ENCODE results near the gene PBX3.
A peak's percentile ranks its signal among the peaks of the same experiment; 100 is the strongest.

Gene PBX3

DNA sequence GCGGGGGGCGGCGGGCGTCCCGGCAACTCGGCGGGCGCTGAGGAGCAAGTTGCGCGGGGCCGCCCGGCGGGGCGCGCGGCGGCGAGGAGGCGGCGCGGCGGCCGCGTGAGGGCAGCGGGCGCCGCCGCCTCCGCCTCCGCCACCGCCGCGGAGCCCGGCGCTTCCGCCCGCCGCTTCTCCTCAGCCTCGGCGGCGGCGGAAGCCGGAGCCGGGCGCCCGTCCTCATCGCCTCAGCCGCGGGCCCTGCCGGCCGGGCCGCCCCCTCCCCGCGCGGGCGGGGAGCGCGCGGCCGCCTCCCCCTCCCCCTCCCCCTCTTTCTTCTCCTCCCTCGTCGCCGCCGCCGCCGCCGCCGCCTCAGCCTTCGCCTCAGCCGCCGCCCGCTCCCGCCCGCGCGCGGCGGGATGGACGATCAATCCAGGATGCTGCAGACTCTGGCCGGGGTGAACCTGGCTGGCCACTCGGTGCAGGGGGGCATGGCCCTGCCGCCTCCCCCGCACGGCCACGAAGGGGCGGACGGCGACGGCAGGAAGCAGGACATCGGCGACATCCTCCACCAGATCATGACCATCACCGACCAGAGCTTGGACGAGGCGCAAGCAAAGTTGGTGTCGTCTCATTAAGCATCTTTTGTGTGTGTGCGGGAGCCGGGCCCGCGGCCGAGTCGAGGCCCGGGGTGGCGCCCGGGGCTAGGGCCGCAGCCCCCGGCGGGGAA lies at the start of gene PBX3:
Gene PBX3, plus strand, starts transcription at position 321 of the 712 bp plus-strand sequence.
- DNase-seq = peak; percentile 65

DNA sequence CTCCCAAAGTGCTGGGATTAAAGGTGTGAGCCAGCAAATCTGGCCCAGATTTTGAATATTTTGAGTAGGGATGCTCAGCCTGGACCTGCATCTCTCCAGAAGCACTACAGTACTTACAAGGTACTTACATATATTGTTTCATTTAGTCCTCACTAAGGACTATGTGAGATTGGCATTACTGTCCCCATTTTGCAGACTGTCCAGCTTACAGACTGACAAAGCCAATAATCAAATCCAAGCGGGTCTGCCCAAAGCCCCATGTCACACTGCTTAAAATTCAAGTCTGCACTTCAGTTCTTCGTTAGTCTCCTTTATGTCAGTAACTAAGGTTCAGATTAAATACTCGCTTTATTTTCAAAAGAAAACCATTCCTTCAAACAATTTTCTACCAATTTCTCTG lies 47.3 kb upstream of the PBX3 start:
- no peak for DNase-seq

DNA sequence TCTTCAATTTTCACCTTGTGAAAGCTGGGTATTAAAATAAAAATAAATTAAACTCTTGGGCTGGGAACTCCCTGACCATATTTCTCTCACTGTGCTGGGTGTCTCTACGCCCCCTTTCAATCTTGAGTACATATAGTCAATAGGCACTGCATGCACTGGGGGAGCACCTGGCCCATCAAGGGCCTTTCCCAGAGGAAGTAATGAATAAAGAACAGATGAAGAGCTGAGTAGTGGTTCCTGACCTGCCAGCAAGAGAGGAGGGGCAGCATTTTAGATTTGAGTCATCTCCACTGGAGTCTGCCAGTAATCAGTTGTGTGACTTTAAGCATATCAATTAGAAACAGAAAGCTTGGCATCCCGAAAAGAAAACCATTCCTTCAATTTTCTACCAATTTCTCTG lies 46.4 kb upstream of the PBX3 start:
- no peak for DNase-seq

GRCh38 chr9:125701351-125701750 lies 45.8 kb upstream of the PBX3 start:
- DNase-seq = no peak

DNA sequence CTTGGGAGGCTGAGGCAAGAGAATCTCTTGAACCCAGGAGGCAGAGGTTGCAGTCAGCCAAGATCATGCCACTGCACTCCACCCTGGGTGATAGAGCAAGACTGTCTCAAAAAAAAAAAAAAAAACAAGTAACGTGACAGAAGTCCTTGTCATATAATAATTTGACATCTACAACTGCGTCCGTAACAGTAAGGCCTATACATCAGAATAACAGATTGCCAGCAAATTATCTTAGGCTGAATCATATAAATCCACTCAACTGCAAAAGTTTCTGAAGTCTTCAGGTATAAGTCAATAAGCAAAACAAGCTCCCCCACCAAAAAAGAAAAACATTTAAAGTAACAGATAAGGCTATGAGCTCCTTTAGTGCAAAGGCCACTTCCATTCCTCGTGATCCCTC lies 43.5 kb upstream of the PBX3 start:
- DNase-seq = no peak

GRCh38 chr9:125705893-125706292 lies 41.3 kb upstream of the PBX3 start:
- no peak for DNase-seq

DNA sequence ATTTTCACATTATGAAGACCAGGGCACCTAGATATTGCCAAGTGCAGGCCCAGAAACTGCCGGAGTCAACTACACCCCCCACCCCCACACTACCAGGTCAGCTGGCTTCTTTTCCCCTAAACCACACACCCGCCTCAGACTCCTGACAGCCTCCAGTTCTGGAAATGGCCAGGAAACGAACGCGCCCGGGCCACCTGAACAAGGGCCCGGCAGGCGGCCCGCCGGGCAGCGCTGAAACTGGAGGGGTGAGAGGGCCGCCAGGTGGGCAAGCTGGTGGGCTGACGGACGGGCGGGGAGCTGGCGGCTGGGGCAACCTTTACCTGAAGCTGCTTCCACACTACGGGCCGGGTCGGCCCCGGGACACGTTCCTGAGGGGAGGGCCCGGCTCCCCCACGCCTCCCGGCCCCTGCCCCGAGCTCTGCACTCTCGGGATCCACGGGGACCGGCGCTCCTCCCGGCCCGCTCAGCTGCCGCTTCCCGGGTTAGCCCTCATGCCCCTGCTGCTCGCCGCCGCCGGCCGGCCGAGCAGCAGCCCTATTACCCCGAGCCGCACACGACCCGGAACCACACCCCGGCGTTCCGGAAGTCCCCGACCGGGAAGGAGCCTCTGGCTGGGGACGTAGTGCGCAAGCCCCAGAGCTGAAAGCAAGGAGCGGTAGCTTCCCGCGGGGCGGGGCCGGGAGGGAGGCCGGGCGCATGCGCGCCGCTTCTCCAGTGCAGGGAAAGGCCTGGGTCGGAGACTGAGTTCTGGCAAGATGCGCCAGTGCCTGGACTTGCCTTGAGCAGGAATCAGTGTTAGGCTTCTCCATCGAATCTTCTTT lies 40.3 kb upstream of the PBX3 start, which contains the start of gene MAPKAP1:
Gene MAPKAP1, minus strand, starts transcription at position 558 of the 821 bp plus-strand sequence. CDS start 34,634 bp downstream, outside the sequence.
- peak; percentile 97 for DNase-seq

- no peak for DNase-seq
Measured at GRCh38 chr9:125707472-125707804, 39.7 kb upstream of the PBX3 start.

DNA sequence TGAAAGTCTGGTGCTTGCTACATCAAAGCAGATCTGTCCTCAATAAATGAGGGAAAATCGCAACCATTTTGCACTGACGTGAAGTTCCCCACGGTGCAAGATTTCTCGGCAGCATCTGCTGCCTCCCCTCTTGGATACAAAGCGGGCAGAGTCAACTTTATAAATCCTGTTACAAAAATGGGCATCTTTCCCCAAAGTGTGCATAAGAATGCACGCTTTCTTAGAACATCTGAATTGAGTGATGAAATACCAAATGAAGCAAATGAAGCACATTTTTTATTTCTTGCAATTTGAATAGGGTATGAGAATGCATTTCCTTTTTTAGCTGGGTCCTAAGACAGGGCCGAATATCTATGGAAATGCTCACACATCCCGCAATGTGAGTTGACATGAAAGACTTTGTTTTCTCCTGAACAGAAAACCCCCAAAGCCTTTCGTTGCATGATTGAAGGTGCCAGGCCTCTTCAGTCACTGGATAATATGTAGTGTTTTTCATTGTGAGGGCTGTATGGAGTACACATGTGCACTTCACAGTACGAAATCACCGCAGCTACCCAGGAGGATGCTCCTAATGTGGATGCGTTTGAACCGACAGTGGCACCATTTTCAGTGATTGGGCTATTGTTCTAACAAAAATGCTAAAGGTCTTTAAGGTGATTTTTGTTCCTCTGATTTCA lies 20.6 kb upstream of the PBX3 start:
- DNase-seq = no peak

DNA sequence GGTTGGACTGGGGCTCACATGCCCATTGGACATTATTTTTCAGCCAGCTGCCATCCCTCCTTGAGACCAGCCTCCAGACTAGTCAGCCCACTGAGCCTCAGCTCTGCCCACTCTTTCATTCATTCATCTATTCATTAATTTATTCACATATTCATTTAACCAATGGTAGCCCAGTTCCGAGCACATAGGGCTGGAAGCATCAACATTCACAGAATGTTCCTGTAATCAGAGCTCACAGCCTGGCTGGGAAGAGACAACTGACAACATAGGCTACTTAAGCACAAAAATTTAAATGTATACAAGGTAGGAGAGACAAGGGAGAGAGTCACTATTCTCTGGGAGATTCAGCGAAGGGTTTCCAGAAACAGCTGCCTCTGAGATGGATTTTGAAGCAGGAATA lies 17.0 kb upstream of the PBX3 start:
- no peak for DNase-seq

DNA sequence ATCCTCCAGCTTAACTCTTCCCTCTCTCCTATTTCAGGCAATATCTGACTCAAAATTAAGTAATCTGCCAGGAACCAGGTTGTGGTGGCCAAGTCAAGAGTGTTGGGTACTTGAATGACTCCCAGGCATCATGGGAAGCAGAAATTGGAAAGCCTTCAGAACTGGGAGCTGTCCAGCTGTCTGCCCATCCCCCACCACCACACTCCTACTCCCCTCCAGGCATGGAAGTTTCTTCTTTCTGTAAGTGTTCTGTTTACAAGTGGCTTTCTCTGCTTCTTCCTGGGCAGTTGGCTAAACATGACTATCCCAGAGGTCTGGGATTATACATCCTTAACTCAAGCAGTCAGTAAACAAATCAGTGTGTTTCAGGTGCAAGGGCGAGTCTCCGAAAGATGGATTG lies 14.6 kb upstream of the PBX3 start:
- no peak for DNase-seq

- DNase-seq = no peak
Measured at GRCh38 chr9:125739436-125739835, 7.7 kb upstream of the PBX3 start.

GRCh38 chr9:125742657-125743056 lies 4.5 kb upstream of the PBX3 start:
- no peak for DNase-seq

DNA sequence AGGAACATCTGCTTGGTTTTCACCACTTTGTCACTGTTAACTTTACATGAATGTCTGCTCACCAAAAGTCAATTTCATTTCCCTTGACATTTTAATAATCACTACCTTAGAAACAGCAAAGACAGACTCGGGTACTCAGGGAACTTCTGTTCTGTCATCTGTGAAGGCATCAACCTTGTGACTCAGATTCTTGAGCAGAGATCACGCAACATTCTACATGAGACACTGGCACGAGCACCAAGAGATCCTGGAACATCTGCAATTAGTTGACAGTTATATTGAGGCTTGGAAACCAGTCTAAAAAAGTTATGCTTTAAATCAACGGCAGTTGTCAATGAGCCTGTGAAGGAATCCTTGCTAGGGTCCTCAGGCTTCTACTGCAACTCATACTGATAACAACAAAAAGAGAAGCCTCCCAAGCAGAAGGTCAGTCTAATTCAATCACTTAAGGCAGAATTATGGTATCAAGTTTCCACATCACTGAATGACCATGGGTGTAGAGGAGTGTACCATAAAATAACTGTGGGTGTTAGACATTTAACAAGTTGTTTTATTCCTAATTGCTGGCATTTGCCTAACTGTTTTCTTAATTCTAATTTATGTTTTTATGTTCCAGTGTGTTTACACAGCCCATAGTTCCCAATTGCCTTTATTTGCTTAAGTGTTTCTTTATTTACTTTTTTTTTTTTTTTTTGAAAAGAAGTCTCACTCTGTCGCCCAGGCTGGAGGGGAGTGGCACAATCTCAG lies 3.3 kb upstream of the PBX3 start:
- no peak for DNase-seq

GRCh38 chr9:125744616-125745015 lies 2.6 kb upstream of the PBX3 start:
- no peak for DNase-seq

GRCh38 chr9:125745018-125745417 lies 2.2 kb upstream of the PBX3 start:
- DNase-seq = no peak

DNA sequence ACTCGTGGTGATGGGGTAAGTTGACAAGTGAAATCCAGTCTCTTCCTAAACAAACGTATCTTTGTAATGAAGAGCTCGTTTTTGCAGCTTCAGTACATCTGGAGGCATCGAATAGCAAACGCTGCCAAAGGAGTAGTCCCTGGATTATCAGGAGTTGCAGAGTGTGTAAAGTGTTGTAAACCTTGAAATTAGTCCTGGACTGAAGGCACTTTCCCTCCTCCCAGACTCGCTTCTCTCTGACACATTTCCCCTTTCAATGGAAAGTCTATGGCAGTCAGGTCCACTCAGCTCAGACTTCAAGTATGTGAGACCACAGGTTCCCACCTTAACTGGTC lies 1.5 kb upstream of the PBX3 start:
- no peak for DNase-seq

GRCh38 chr9:125746017-125746773 lies 978 bp upstream of the PBX3 start:
- peak; percentile 99 for DNase-seq

GRCh38 chr9:125746774-125747052 lies 460 bp upstream of the PBX3 start:
- no peak for DNase-seq

DNA sequence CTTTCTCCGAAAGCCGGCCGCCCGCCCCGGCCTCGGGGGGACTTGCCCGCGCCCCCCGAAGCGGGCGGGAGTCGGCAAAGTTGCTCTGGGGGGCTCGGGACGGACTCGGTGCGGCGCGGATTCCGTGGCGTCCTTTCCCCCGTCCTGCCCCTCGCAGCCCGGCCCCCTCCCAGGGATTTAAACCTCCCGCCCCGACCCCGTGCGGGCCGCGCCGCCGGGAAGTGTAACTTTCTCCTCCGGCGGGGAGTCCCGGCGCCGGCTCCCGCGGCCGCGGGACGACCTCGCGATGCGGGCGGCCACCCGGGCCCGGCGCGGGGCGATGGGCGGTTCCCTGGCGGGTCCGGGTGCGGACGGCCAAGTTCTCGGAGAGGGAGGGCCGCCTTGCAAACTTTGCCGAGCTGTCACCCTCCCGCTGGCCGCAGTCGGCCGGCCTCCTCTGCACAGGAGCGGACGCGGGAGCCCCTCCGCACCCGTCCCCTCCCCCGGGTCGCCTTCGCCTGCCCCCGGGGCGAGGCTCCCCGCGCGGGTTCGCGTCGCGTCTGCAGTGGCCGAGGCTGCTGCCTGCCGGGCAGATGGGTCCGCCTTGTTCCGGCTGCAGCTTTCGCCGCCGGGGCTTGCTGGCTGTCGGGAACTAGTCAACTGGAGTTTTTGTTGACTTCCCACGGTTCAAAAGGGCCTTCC lies 732 bp downstream of the PBX3 start:
- no peak for DNase-seq

DNA sequence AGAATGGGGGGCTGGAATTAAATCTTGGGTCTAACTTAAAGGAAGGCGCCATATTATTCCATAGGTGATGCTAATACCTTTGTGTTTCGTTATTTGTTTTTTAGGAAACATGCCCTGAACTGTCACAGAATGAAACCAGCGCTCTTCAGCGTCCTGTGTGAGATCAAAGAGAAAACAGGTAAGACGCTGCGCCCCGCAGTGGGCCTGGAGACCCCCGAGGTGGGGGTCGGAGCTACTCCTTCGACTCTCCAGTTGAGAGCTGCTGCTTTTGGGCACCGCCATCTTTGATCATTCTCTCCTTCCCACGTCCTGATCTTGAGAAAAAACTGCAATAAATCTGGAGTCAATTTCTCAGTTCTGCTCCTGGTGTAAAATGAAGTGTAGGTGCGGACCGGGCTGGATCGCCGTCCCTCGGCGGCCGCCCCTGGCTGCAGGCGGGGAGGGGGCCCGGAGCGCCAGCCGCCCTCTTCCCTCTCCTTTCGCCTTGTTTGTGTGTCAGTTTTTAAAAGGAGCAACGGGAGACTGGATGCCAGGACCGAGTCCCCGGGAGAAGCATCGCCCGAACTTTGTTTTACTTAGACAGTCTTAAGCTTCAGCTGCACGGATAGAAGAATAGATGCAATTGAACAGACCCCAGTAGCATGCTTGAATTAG lies 1.4 kb downstream of the PBX3 start:
- DNase-seq = no peak
